Activated CD8-positive, alpha-beta T cell treated with anti-CD3 and anti-CD28 coated beads for 36 hours (primary cell): ENCODE data around the gene GMPPB. TPM values are rescaled to one million over a fixed set of nuclear protein-coding genes. Genes with fewer than 3 reads are reported as not detected.

Experiments
- ATAC-seq: fragments of 200-7000 bp; cut with Tn5 transposase; one replicate; pipeline ENCODE4 v1.10.0; 2021; ENCODE audit warnings: mild to moderate bottlenecking, moderate library complexity
- CTCF ChIA-PET: fragments of 350-600 bp; sonication (Branson Sonifier 250); formaldehyde crosslinking; loops from one replicate; lab custom pipeline; 2021; ENCODE audit warnings: antibody characterized with exemption; lab: Charles Lee
- POLR2A ChIA-PET: fragments of 350-600 bp; sonication (Branson Sonifier 250); formaldehyde crosslinking; loops from one replicate; lab custom pipeline; 2021; ENCODE audit warnings: antibody characterized with exemption; lab: Charles Lee
- DNase-seq: peaks from one replicate; pipeline ENCODE4 v3.0.0-alpha.2; 2020
- H3K27ac Mint-ChIP-seq: one replicate; pipeline ENCODE4 v1.8.0; 2021; ENCODE audit warnings: mild to moderate bottlenecking, mixed read lengths
- H3K27me3 Mint-ChIP-seq: one replicate; pipeline ENCODE4 v1.8.0; 2021; ENCODE audit warnings: mixed read lengths
- H3K36me3 Mint-ChIP-seq: one replicate; pipeline ENCODE4 v1.8.0; 2021; ENCODE audit warnings: low read depth, mixed read lengths
- H3K4me1 Mint-ChIP-seq: one replicate; pipeline ENCODE4 v1.8.0; 2021; ENCODE audit warnings: low read depth, mixed read lengths
- H3K4me3 Mint-ChIP-seq: one replicate; pipeline ENCODE4 v1.8.0; 2021; ENCODE audit warnings: mild to moderate bottlenecking, moderate library complexity, mixed read lengths
- H3K9me3 Mint-ChIP-seq: one replicate; pipeline ENCODE4 v1.8.0; 2021; ENCODE audit warnings: mixed read lengths
- intact Hi-C: fragments of 100-400 bp; cut with micrococcal nuclease; formaldehyde crosslinking; loops from one replicate; pipeline ENCODE4 v1.10.0; 2022
- total RNA-seq, 2 experiments: library from RNA; stranded (reverse); gene quantifications; one replicate each; pipeline ENCODE4 v1.2.3, GENCODE V29; 2021
- TF ChIP-seq, protein P1 (sequence below): fragments of 200-600 bp; IDR thresholded peaks from one replicate; pipeline ENCODE4 v1.8.0; 2022; ENCODE audit warnings: antibody characterized with exemption, mild to moderate bottlenecking

Gene GMPPB
- total RNA-seq, 2 experiments from 2014 or later, result 34.7 to 35.2 TPM

DNA sequence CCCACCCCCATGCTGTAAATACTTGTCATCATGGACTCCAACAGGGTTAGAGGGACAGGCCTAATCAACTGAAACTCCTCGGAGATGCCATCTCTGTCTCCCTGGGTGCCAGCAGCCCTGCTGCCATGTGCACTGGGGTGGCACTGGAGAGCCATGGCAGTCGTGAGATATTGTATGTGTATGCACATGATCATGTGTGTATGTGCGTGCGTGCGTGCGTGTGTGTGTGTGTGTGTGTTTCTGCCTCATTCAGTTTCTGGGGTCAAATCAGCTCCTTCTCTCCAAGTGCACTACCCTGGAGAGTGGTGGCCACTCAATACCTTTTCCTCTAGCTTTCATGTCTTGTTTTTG lies 52.8 kb downstream of the GMPPB start:
- Mint-ChIP-seq H3K27ac (no peak overlapping the region), H3K4me1 (peaks cover 26% of the 10 kb centered on the region), H3K9me3 (no peaks in the 10 kb centered on the region), H3K27me3 (no peaks in the 10 kb centered on the region), H3K36me3 (peaks cover 8% of the 10 kb centered on the region), H3K4me3 (no peak overlapping the region)
- intact Hi-C loops, result loop anchor here (1.0 kb wide), 1 partner anchor 131 kb away; no protein-coding TSS in a partner anchor
- TF ChIP-seq, protein P1, sequence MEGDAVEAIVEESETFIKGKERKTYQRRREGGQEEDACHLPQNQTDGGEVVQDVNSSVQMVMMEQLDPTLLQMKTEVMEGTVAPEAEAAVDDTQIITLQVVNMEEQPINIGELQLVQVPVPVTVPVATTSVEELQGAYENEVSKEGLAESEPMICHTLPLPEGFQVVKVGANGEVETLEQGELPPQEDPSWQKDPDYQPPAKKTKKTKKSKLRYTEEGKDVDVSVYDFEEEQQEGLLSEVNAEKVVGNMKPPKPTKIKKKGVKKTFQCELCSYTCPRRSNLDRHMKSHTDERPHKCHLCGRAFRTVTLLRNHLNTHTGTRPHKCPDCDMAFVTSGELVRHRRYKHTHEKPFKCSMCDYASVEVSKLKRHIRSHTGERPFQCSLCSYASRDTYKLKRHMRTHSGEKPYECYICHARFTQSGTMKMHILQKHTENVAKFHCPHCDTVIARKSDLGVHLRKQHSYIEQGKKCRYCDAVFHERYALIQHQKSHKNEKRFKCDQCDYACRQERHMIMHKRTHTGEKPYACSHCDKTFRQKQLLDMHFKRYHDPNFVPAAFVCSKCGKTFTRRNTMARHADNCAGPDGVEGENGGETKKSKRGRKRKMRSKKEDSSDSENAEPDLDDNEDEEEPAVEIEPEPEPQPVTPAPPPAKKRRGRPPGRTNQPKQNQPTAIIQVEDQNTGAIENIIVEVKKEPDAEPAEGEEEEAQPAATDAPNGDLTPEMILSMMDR, result no peak
- ATAC-seq (no peak), DNase-seq (no peak)
- CTCF ChIA-PET, result interaction anchor here (0.7 to 3.3 kb wide), 24 partner anchors 11 to 419 kb away, joined by 3 to 185 read pairs (median 4); partner anchors contain the start of gene DAG1
- POLR2A ChIA-PET, result interaction anchor here (1.2 to 4.6 kb wide), 2 partner anchors 11 to 131 kb away, joined by 5 to 37 read pairs; no protein-coding TSS in a partner anchor

Other genes starting within 250 kb of the GMPPB start
- under 1 TPM; 0.09 TPM for gene BSN, start 169.5 kb downstream of the GMPPB start, total RNA-seq
- 100 to 1,000 TPM; 165 to 166 TPM for gene APEH, start 49.6 kb downstream of the GMPPB start, total RNA-seq
- gene MST1, start 34.5 kb downstream of the GMPPB start, total RNA-seq, result 10 to 100 TPM in 1 of 2 experiments, 1 to 10 TPM in 1; 9.6 to 11.8 TPM
- 10 to 100 TPM; 22.0 to 31.7 TPM for gene RNF123, start 34.4 kb downstream of the GMPPB start, total RNA-seq
- under 1 TPM in 1 of 2 experiments, not detected in 1; 0.23 TPM for gene AMIGO3, start 4.3 kb downstream of the GMPPB start, total RNA-seq
- gene IP6K1, start 62.6 kb upstream of the GMPPB start, total RNA-seq, result 10 to 100 TPM; 23.5 to 24.2 TPM
- gene CDHR4, start 75.9 kb upstream of the GMPPB start, total RNA-seq, result not detected
- gene INKA1, start 79.3 kb upstream of the GMPPB start, total RNA-seq, result 1 to 10 TPM; 1.8 to 2.8 TPM
- 10 to 100 TPM; 69.9 to 72.3 TPM for gene UBA7, start 90.0 kb upstream of the GMPPB start, total RNA-seq
- gene TRAIP, start 132.6 kb upstream of the GMPPB start, total RNA-seq, result 10 to 100 TPM; 23.2 to 25.1 TPM
- gene CAMKV, start 146.0 kb upstream of the GMPPB start, total RNA-seq, result 1 to 10 TPM; 1.8 to 2.1 TPM
- gene MST1R, start 179.9 kb upstream of the GMPPB start, total RNA-seq, result 1 to 10 TPM in 1 of 2 experiments, under 1 TPM in 1; 0.79 to 1.1 TPM
- 1 to 10 TPM; 6.9 to 8.5 TPM for gene MON1A, start 205.9 kb upstream of the GMPPB start, total RNA-seq
- gene RBM6, start 216.2 kb upstream of the GMPPB start, total RNA-seq, result 10 to 100 TPM; 90.8 to 95.2 TPM